ENCODE results near the gene DEXI.
A peak's percentile ranks its signal among the peaks of the same experiment; 100 is the strongest.
"Not testable (repeated sequence)": the region's sequence is repeated elsewhere in the genome, so short reads cannot be mapped to it uniquely, and the experiment has no call there.

The DEXI gene

DNA sequence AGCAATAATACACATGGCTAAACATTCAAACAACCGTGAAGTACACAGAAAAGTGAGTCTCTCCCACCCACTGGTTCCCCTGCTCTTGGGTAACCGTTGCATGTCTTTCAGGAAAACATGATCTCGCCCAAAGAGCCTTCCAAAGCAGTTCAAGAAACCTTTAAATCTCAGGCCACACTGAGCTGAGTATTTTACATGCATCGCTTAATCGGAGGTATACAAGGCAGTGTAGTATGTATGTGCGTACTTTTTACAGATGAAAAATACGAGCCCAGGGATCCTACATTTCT lies 741 bp upstream of the DEXI start:
- DNase-seq (ENCODE audit: low read depth), result no peak
- peak overlapping the region; percentile 68; the same call in 1 of the 2 replicates for H3K4me3 ChIP-seq (ENCODE audit: low read length)
- TF ChIP-seq, protein P1, sequence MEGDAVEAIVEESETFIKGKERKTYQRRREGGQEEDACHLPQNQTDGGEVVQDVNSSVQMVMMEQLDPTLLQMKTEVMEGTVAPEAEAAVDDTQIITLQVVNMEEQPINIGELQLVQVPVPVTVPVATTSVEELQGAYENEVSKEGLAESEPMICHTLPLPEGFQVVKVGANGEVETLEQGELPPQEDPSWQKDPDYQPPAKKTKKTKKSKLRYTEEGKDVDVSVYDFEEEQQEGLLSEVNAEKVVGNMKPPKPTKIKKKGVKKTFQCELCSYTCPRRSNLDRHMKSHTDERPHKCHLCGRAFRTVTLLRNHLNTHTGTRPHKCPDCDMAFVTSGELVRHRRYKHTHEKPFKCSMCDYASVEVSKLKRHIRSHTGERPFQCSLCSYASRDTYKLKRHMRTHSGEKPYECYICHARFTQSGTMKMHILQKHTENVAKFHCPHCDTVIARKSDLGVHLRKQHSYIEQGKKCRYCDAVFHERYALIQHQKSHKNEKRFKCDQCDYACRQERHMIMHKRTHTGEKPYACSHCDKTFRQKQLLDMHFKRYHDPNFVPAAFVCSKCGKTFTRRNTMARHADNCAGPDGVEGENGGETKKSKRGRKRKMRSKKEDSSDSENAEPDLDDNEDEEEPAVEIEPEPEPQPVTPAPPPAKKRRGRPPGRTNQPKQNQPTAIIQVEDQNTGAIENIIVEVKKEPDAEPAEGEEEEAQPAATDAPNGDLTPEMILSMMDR (conservative IDR thresholded peaks at IDR 0.05; ENCODE audit: low read length), result no peak

GRCh38 chr16:10941935-10942351 lies 325 bp downstream of the DEXI start:
- H3K4me3 ChIP-seq (ENCODE audit: low read length), result peak overlapping the region; percentile 77
- DNase-seq (ENCODE audit: low read depth), result not testable (repeated sequence)

DNA sequence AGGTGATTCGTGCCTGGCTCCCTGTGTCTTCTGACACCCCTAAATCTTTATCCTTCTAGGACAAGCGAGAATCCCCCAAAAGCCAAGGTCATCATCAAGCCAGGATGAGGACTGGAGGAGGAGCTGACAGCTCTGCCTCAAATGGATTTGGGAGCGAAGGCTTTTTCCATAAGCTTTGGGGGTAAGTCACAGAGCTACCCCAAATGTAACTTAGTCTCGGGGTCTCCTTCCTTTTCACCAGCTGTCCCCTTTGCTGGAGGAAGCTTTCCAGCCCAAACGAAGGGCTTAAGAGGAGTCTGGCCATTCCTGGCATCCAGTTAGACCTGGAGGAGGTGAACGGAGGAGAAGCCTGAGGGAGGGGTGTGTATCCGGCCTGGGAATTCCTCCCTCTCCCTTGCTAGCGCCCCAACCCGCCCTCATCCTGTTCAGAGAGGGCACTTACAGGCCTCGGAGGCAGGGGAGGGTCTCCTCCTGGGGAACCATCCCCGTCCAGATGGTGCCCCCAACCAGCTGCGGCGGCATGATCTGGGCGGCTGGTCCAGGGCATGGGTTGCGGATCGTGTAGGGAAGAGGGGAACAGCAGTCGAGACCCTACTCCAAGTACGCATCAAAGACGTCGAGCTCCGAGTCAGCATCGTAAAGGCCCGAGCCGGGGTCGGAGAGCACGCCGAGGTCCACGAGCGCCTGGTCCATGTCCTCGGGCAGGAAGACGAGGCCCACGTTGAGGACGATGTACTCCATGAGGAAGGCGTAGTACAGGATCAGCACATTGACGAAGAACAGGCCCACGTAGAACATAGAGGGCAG lies 938 bp downstream of the DEXI start:
- no peak for DNase-seq (ENCODE audit: low read depth)
- TF ChIP-seq, protein P1 (conservative IDR thresholded peaks at IDR 0.05; ENCODE audit: low read length), result no peak
- H3K4me3 ChIP-seq (ENCODE audit: low read length), result peak overlapping the region; percentile 77

GRCh38 chr16:10940501-10941079 lies 1.7 kb downstream of the DEXI start:
- DNase-seq (ENCODE audit: low read depth), result no peak
- H3K4me3 ChIP-seq (ENCODE audit: low read length), result peak overlapping the region; percentile 77
- TF ChIP-seq, protein P1 (conservative IDR thresholded peaks at IDR 0.05; ENCODE audit: low read length), result no peak

GRCh38 chr16:10939649-10940234 lies 2.5 kb downstream of the DEXI start:
- DNase-seq (ENCODE audit: low read depth), result no peak
- peak overlapping the region; percentile 77 for H3K4me3 ChIP-seq (ENCODE audit: low read length)
- TF ChIP-seq, protein P1 (conservative IDR thresholded peaks at IDR 0.05; ENCODE audit: low read length), result no peak

GRCh38 chr16:10938796-10939648 lies 3.2 kb downstream of the DEXI start:
- TF ChIP-seq, protein P1 (conservative IDR thresholded peaks at IDR 0.05; ENCODE audit: low read length), result no peak
- H3K4me3 ChIP-seq (ENCODE audit: low read length), result peak overlapping the region; percentile 22
- no peak for DNase-seq (ENCODE audit: low read depth)

DNA sequence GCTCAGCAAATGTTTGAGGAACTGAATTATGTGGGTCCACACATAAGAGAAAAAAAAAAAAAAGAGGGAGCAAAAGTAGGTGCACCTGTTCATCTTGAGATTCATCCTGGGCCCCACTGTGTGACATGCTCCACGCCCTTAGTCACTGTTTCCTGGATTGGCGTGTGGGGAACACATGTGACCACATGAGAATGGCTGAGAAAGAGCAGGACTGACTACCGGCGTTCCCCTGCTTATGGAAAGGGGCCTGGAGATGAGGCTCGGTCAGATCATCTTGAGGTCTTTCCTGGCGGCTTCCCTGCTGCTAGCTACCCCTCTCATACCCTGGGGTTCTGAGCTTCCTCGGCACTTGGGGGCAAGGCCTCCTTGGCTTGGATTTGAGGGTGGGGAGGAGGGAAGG lies 3.9 kb downstream of the DEXI start:
- no peak for DNase-seq (ENCODE audit: low read depth)
- TF ChIP-seq, protein P1 (conservative IDR thresholded peaks at IDR 0.05; ENCODE audit: low read length), result no peak
- H3K4me3 ChIP-seq (ENCODE audit: low read length), result peak overlapping the region; percentile 18
